Uterus (tissue), 4 donors: ENCODE data around the gene COL4A2. TPM values are rescaled to one million over a fixed set of nuclear protein-coding genes. Genes with fewer than 3 reads are reported as not detected.
A peak's percentile ranks its signal among the peaks of the same experiment; 100 is the strongest.

Experiments used
- DNase-seq, 2 donors: peaks; one replicate each; pipeline ENCODE4 v3.0.0-alpha.2; 2019 to 2020
- H3K27ac ChIP-seq, 2 donors: fragments of 200-600 bp; sonication (generic); 1 replicate in 1 of 2; 2 replicates in 1 of 2; pipeline ENCODE4 v1.5.1; 2016 to 2018
- H3K27me3 ChIP-seq, 2 donors: fragments of 200-600 bp; sonication (generic); one replicate each; pipeline ENCODE4 v1.5.1; 2018 to 2019; ENCODE audit warnings: control low read depth in 1 of 2
- H3K36me3 ChIP-seq, 2 donors: fragments of 200-600 bp; sonication (generic); one replicate each; pipeline ENCODE4 v1.5.1; 2019; ENCODE audit warnings: control low read depth in 1 of 2
- H3K4me1 ChIP-seq, 2 donors: fragments of 200-600 bp; sonication (generic); one replicate each; pipeline ENCODE4 v1.5.1; 2018 to 2019; ENCODE audit warnings: control low read depth in 1 of 2
- H3K4me3 ChIP-seq, 2 donors: fragments of 200-600 bp; sonication (generic); 1 replicate in 1 of 2; 2 replicates in 1 of 2; pipeline ENCODE4 v1.5.1; 2018 to 2019; ENCODE audit warnings: mild to moderate bottlenecking in 1 of 2
- H3K9me3 ChIP-seq, 2 donors: fragments of 200-600 bp; sonication (generic); one replicate each; pipeline ENCODE4 v1.5.1; 2019; ENCODE audit warnings: control low read depth in 1 of 2
- POLR2A ChIP-seq, 2 donors: fragments of 450-650 bp; IDR thresholded peaks; one replicate each; pipeline ENCODE4 v1.6.1; 2016; ENCODE audit warnings: antibody characterized with exemption in 2 of 2, mild to moderate bottlenecking in 1 of 2, moderate library complexity in 1 of 2
- intact Hi-C: fragments of 100-400 bp; cut with DNase I; formaldehyde crosslinking; loops from one replicate; pipeline ENCODE4 v1.15.1; 2023; ENCODE audit warnings: low total_unique reads
- total RNA-seq, 4 donors: library from RNA; depleted of rRNA in 3 of 4; stranded (reverse); fragments of >200 nt in 3 of 4; gene quantifications; one replicate each; pipeline versions ENCODE4 v1.1.0 to v1.2.4, GENCODE V29; 2014 to 2023
- TF ChIP-seq, protein P1 (sequence below), 4 experiments: fragments of 200-600 bp in 2 of 4; fragments of 450-650 bp in 2 of 4; sonication (generic) in 2 of 4; IDR thresholded peaks; one replicate each; pipeline ENCODE4 v1.5.1; 2016 to 2019; ENCODE audit warnings: antibody characterized with exemption in 4 of 4, mild to moderate bottlenecking in 2 of 4, moderate library complexity in 1 of 4
- donor health status: DM: yes; HTN: yes; CAD: no.

COL4A2 gene
- total RNA-seq, 4 donors from 2014 or later: 157 to 606 (median 284) TPM

- no peak for TF ChIP-seq POLR2A (IDR thresholded peaks at IDR 0.05)
- TF ChIP-seq, protein P1, sequence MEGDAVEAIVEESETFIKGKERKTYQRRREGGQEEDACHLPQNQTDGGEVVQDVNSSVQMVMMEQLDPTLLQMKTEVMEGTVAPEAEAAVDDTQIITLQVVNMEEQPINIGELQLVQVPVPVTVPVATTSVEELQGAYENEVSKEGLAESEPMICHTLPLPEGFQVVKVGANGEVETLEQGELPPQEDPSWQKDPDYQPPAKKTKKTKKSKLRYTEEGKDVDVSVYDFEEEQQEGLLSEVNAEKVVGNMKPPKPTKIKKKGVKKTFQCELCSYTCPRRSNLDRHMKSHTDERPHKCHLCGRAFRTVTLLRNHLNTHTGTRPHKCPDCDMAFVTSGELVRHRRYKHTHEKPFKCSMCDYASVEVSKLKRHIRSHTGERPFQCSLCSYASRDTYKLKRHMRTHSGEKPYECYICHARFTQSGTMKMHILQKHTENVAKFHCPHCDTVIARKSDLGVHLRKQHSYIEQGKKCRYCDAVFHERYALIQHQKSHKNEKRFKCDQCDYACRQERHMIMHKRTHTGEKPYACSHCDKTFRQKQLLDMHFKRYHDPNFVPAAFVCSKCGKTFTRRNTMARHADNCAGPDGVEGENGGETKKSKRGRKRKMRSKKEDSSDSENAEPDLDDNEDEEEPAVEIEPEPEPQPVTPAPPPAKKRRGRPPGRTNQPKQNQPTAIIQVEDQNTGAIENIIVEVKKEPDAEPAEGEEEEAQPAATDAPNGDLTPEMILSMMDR (IDR thresholded peaks at IDR 0.05): no peak
- Histone ChIP-seq H3K9me3 (no peaks in the 10 kb centered on the region), H3K36me3 (no peaks in the 10 kb centered on the region), H3K4me1 (no peaks in the 10 kb centered on the region), H3K4me3 (no peak overlapping the region), H3K27me3 (no peaks in the 10 kb centered on the region), H3K27ac (no peak overlapping the region)
- intact Hi-C loops: no loop called here
- no peak for DNase-seq
These were observed 129.8 kb downstream of the COL4A2 start for GRCh38 chr13:110436786-110437370.

DNA sequence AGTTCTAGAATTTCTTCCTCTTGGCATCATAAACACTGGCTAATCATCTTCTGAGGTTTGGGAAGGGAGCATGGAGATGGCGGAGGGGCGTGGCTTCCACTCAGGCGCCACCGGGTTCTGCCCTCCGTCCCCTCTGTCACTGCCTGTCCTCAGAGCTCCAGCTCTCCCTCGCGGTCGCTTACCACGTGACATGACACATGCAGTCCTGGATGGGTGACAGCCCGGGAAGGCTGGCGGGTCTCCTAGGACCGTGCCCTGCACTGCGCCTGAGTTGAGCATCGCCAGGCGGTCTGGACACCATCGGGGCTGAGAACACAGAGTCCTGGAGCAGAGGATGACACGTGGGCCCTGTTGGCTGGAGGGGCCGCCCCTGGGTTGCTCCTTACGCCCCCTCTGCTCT lies 131.1 kb downstream of the COL4A2 start:
- H3K27ac ChIP-seq: no peak overlapping the region
- no peaks in the 10 kb centered on the region for H3K9me3 ChIP-seq
- no peak overlapping the region for H3K4me3 ChIP-seq
- intact Hi-C loops: no loop called here
- H3K27me3 ChIP-seq: no peaks in the 10 kb centered on the region
- H3K36me3 ChIP-seq: no peaks in the 10 kb centered on the region
- DNase-seq: no peak
- TF ChIP-seq POLR2A (IDR thresholded peaks at IDR 0.05): no peak
- TF ChIP-seq, protein P1 (IDR thresholded peaks at IDR 0.05): no peak
- H3K4me1 ChIP-seq: no peaks in the 10 kb centered on the region

DNA sequence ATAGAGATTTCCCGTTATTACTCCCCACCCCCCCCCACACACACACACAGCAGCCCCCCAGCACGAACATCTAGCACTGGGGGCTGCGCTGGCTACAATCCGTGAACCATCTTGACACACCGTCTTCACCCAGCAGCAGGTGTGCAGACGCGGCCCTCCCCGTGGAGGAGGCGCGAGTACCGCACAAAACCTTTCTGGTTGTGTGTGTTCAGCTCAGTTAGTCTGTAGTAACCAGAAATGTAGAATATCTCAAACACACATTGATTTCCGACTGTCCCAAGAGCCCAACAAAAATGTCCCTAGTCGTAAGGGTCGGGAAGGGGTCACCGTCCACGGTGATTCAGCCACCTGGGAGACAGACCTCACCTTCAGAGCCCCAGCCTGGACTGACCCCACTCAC lies 131.7 kb downstream of the COL4A2 start:
- H3K9me3 ChIP-seq: no peaks in the 10 kb centered on the region
- intact Hi-C loops: no loop called here
- no peak for DNase-seq
- no peak overlapping the region for H3K27ac ChIP-seq
- no peaks in the 10 kb centered on the region for H3K27me3 ChIP-seq
- no peak for TF ChIP-seq POLR2A (IDR thresholded peaks at IDR 0.05)
- TF ChIP-seq, protein P1 (IDR thresholded peaks at IDR 0.05): no peak
- no peaks in the 10 kb centered on the region for H3K4me1 ChIP-seq
- H3K36me3 ChIP-seq: no peaks in the 10 kb centered on the region
- H3K4me3 ChIP-seq: no peak overlapping the region

GRCh38 chr13:110440946-110441731 lies 134.1 kb downstream of the COL4A2 start:
- Histone ChIP-seq H3K27me3 (no peaks in the 10 kb centered on the region), H3K9me3 (no peaks in the 10 kb centered on the region), H3K4me1 (no peaks in the 10 kb centered on the region), H3K4me3 (no peak overlapping the region), H3K36me3 (no peaks in the 10 kb centered on the region), H3K27ac (no peak overlapping the region)
- intact Hi-C loops: no loop called here
- no peak for DNase-seq
- TF ChIP-seq, protein P1 (IDR thresholded peaks at IDR 0.05): no peak
- TF ChIP-seq POLR2A (IDR thresholded peaks at IDR 0.05): no peak

GRCh38 chr13:110442930-110443621 lies 136.0 kb downstream of the COL4A2 start:
- no peaks in the 10 kb centered on the region for H3K27me3 ChIP-seq
- no peaks in the 10 kb centered on the region for H3K4me1 ChIP-seq
- no peak overlapping the region for H3K4me3 ChIP-seq
- H3K27ac ChIP-seq: peak overlapping the region; percentile 64 to 77
- no peaks in the 10 kb centered on the region for H3K36me3 ChIP-seq
- TF ChIP-seq, protein P1 (IDR thresholded peaks at IDR 0.05): no peak
- TF ChIP-seq POLR2A (IDR thresholded peaks at IDR 0.05): no peak
- no peak for DNase-seq
- intact Hi-C loops: no loop called here
- no peaks in the 10 kb centered on the region for H3K9me3 ChIP-seq
